DND-41 (cell line): ENCODE data around the gene DDB1.

Experiments
- ATAC-seq: fragments of 200-7000 bp; cut with Tn5 transposase; 3 replicates; pipeline ENCODE4 v1.9.1; 2021; ENCODE audit warnings: low read depth; ENCODE audit not compliant: insufficient read depth
- DNase-seq: peaks from one replicate; pipeline ENCODE4 v3.0.0-alpha.2; 2020
- H2AFZ ChIP-seq: 2 replicates; pipeline ENCODE4 v1.6.0; 2012; ENCODE audit warnings: low read depth, low read length
- H3K27ac ChIP-seq: 2 replicates; pipeline ENCODE4 v1.5.1; 2012; ENCODE audit warnings: low read length, inconsistent platforms
- H3K27me3 ChIP-seq: fragments of 200-600 bp; sonication (generic); 2 replicates; pipeline ENCODE4 v1.6.0; 2012; ENCODE audit warnings: low read length, mild to moderate bottlenecking, inconsistent platforms; ENCODE audit not compliant: insufficient read depth, poor library complexity
- H3K36me3 ChIP-seq: 2 replicates; pipeline ENCODE4 v1.5.1; 2012; ENCODE audit warnings: low read length, inconsistent platforms; ENCODE audit not compliant: insufficient read depth
- H3K4me1 ChIP-seq: 2 replicates; pipeline ENCODE4 v1.5.1; 2012; ENCODE audit warnings: mild to moderate bottlenecking, low read length; ENCODE audit not compliant: insufficient read depth
- H3K4me2 ChIP-seq: 2 replicates; pipeline ENCODE4 v1.6.0; 2012; ENCODE audit warnings: mild to moderate bottlenecking, moderate library complexity, low read length, inconsistent platforms; ENCODE audit not compliant: insufficient read depth
- H3K4me3 ChIP-seq, 2 experiments: fragments of 200-600 bp in 1 of 2; shearing (Covaris generic) in 1 of 2; 2 replicates each; pipeline ENCODE4 v1.5.1; 2012 to 2016; ENCODE audit warnings: inconsistent platforms in 2 of 2, low read length in 2 of 2, mild to moderate bottlenecking in 2 of 2, low read depth in 1 of 2, moderate library complexity in 1 of 2
- H3K79me2 ChIP-seq: 2 replicates; pipeline ENCODE4 v1.6.0; 2012; ENCODE audit warnings: low read length, inconsistent platforms; ENCODE audit not compliant: insufficient read depth
- H3K9ac ChIP-seq: 2 replicates; pipeline ENCODE4 v1.6.0; 2012; ENCODE audit warnings: low read depth, mild to moderate bottlenecking, inconsistent platforms, low read length, moderate library complexity
- H3K9me3 ChIP-seq: 2 replicates; pipeline ENCODE4 v1.5.1; 2012; ENCODE audit warnings: low read length, moderate library complexity, mild to moderate bottlenecking, inconsistent platforms; ENCODE audit not compliant: insufficient read depth, severe bottlenecking
- H4K20me1 ChIP-seq: 2 replicates; pipeline ENCODE4 v1.6.0; 2012; ENCODE audit warnings: low read length; ENCODE audit not compliant: insufficient read depth
- CTCF ChIP-seq: IDR thresholded peaks from 2 replicates; pipeline ENCODE4 v1.5.1; 2012; ENCODE audit warnings: borderline replicate concordance, low read length, moderate library complexity, mild to moderate bottlenecking; ENCODE audit not compliant: poor library complexity, severe bottlenecking; ENCODE audit errors: extremely low read depth
- EZH2 ChIP-seq: IDR thresholded peaks from 3 replicates; pipeline ENCODE4 v1.6.1; 2012; ENCODE audit warnings: borderline replicate concordance, low read depth, mild to moderate bottlenecking, moderate library complexity, low read length, inconsistent platforms; ENCODE audit not compliant: severe bottlenecking

The DDB1 gene

DNA sequence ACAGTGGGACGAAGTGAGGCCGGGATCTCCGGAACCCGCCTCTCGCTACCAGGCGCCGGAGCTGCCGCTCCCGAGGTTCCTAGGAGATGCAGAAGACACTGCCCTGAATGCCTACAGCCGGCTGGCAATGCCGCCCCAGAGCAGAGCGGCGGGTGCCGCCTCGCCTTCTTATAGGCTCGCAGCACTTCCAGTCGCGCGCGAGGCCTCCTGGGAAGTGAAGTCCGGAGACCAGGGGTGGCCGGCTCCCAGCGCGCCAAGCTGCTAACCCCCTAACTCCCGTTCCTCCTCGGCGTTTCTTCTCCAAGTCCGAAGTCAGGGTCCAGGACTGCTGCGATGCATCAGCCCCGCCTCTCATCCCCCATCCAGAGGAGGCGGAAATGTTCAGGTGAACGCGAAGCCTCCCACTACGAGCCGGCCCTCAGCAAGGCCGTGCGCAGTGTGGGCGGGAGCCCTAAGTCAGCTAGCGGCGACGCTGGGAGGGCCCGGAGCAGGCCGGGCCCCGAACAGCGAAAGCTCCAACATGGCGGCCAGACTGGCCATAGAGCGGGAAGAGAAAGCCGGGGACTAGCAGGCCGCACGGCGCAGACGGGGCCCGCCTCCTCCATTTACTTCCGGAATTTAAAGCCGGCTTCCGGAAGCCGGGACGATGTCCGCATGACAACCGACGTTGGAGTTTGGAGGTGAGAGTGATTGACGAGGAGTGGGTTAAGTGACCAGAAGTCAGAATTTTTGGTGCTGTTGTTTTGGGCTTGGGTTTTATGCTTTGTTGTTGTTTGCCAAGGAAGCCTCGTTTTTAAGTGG is 29.0 kb upstream of the DDB1 start, which contains the start of the genes CYB561A3 and TMEM138:
Gene CYB561A3, minus strand, starts transcription at position 142 of the 801 bp plus-strand sequence. CDS start 5,169 bp downstream, outside the sequence.
Gene TMEM138, plus strand, starts transcription at position 634 of the 801 bp plus-strand sequence. CDS start 2,017 bp downstream, outside the sequence.
- Histone ChIP-seq H3K79me2 (peaks cover 45% of the 10 kb centered on the region), H3K9me3 (no peaks in the 10 kb centered on the region), H3K4me2 (peak within 1 kb of the TSS; percentile 91), H2AFZ (peak within 1 kb of the TSS; percentile 100), H4K20me1 (no peaks in the 10 kb centered on the region), H3K27ac (peak within 1 kb of the TSS; percentile 100), H3K36me3 (peaks cover 40% of the 10 kb centered on the region), H3K4me3 (peak within 1 kb of the TSS; percentile 60 to 80), H3K9ac (peak within 1 kb of the TSS; percentile 100), H3K4me1 (peaks cover 32% of the 10 kb centered on the region), H3K27me3 (no peaks in the 10 kb centered on the region)
- ATAC-seq (peak; percentile 91), DNase-seq (peak; percentile 92)
- no peak for TF ChIP-seq CTCF
- no peak for TF ChIP-seq EZH2

DNA sequence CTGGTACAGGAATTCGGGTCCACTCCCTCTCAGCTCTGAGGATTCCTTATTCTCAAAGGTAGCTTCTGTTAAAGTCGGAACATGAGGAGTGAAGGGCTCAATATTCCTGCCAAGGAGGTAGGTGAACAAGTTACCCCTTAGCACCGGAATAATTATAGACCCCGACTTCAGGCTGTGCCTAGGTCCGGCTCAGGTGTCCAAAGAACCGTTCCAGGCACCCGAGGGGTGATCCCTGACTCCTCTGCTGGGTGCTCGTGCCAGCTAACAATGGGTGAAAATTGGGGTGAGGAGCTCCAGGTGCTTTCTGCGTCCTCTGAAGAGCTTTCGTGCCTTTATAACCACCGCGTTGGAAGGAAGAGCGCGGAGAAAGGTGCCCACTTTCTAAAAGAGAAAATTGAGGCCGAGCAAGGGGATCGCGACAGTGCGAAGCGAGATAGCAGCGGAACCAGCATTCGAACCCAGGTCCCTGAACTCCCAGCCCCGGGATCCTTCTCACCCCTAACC is 28.4 kb upstream of the DDB1 start:
- peak overlapping the region; percentile 100 for H3K27ac ChIP-seq
- H3K27me3 ChIP-seq: no peaks in the 10 kb centered on the region
- peak overlapping the region; percentile 100 for H2AFZ ChIP-seq
- TF ChIP-seq CTCF: no peak
- no peak for TF ChIP-seq EZH2
- peak; percentile 7 for ATAC-seq
- H4K20me1 ChIP-seq: no peaks in the 10 kb centered on the region
- H3K9ac ChIP-seq: peak overlapping the region; percentile 100
- H3K4me1 ChIP-seq: peaks cover 32% of the 10 kb centered on the region
- H3K4me2 ChIP-seq: peak overlapping the region; percentile 91
- no peak for DNase-seq
- peaks cover 45% of the 10 kb centered on the region for H3K79me2 ChIP-seq
- peak overlapping the region; percentile 60 to 80 for H3K4me3 ChIP-seq
- H3K9me3 ChIP-seq: no peaks in the 10 kb centered on the region
- H3K36me3 ChIP-seq: peaks cover 38% of the 10 kb centered on the region

GRCh38 chr11:61359516-61359915 is 26.6 kb upstream of the DDB1 start:
- DNase-seq: no peak

More at GRCh38 chr11:61359516-61359915, 26.6 kb upstream of the DDB1 start:
- Histone ChIP-seq H3K4me3 (no peak overlapping the region), H3K4me2 (peak overlapping the region; percentile 91; the same call in 1 of the 2 replicates), H3K79me2 (peaks cover 45% of the 10 kb centered on the region), H3K9ac (no peak overlapping the region), H2AFZ (no peak overlapping the region), H3K27me3 (no peaks in the 10 kb centered on the region), H4K20me1 (no peaks in the 10 kb centered on the region), H3K27ac (no peak overlapping the region), H3K9me3 (no peaks in the 10 kb centered on the region), H3K4me1 (peaks cover 32% of the 10 kb centered on the region), H3K36me3 (peaks cover 21% of the 10 kb centered on the region)
- ATAC-seq: no peak
- no peak for TF ChIP-seq CTCF
